H1 (cell line): ENCODE results near the gene KCNMA1. TPM values are rescaled to one million over a fixed set of nuclear protein-coding genes. Genes with fewer than 3 reads are reported as not detected.

Experiments
- CTCF ChIA-PET: fragments of 300-600 bp; sonication (Branson Sonifier 250); formaldehyde crosslinking; loops from one replicate; lab custom pipeline; 2021; ENCODE audit not compliant: partially characterized antibody; lab: Charles Lee
- POLR2A ChIA-PET: fragments of 300-600 bp; sonication (Branson Sonifier 250); formaldehyde crosslinking; loops from one replicate; lab custom pipeline; 2021; ENCODE audit warnings: inconsistent platforms; ENCODE audit not compliant: partially characterized antibody; lab: Charles Lee
- DNase-seq, 2 experiments: peaks; one replicate each; pipeline versions ENCODE4 v3.0.0 to v3.0.0-alpha.2; 2010 to 2022; ENCODE audit warnings: low spot score in 2 of 2, low read depth in 1 of 2, mixed read lengths in 1 of 2
- FAIRE-seq: peaks from 2 replicates; lab custom pipeline; 2011; peaks lifted over from hg19 to GRCh38; lab: Jason Lieb, UNC
- H2AFZ ChIP-seq: 2 replicates; pipeline ENCODE4 v1.8.1; 2012; ENCODE audit warnings: low read length, inconsistent platforms
- H2AK5ac ChIP-seq: 2 replicates; pipeline ENCODE4 v1.6.1; 2013; ENCODE audit warnings: low read depth, low read length
- H2BK120ac ChIP-seq: replicated peaks from 2 replicates; pipeline ENCODE3; 2013; ENCODE audit warnings: low read depth, low read length, inconsistent platforms
- H2BK12ac ChIP-seq: 2 replicates; pipeline ENCODE4 v1.6.1; 2013; ENCODE audit warnings: low read depth, low read length
- H2BK15ac ChIP-seq: 2 replicates; pipeline ENCODE4 v1.6.1; 2013; ENCODE audit warnings: low read length
- H2BK20ac ChIP-seq: 2 replicates; pipeline ENCODE4 v1.6.1; 2013; ENCODE audit warnings: low read length
- H2BK5ac ChIP-seq: 2 replicates; pipeline ENCODE4 v1.6.1; 2013; ENCODE audit warnings: low read depth, low read length
- H3K14ac ChIP-seq: 2 replicates; pipeline ENCODE4 v1.6.1; 2013; ENCODE audit warnings: inconsistent platforms; ENCODE audit not compliant: insufficient read length
- H3K18ac ChIP-seq: 2 replicates; pipeline ENCODE4 v1.6.1; 2013; ENCODE audit warnings: low read length; ENCODE audit errors: extremely low read depth
- H3K23ac ChIP-seq: 2 replicates; pipeline ENCODE4 v1.6.1; 2013; ENCODE audit warnings: inconsistent platforms; ENCODE audit not compliant: insufficient read length
- H3K23me2 ChIP-seq: 2 replicates; pipeline ENCODE4 v1.6.1; 2013; ENCODE audit warnings: low read depth, low read length
- H3K27ac ChIP-seq: 2 replicates; pipeline ENCODE4 v1.6.1; 2011; ENCODE audit warnings: low read depth, low read length, inconsistent platforms
- H3K27me3 ChIP-seq, 4 experiments: replicated peaks in 1 of 4; 1 replicate in 1 of 4; 2 replicates in 3 of 4; pipeline versions ENCODE4 v1.6.1 to v1.8.1; 2011 to 2013; ENCODE audit warnings: low read length in 3 of 4, mild to moderate bottlenecking in 3 of 4, inconsistent platforms in 2 of 4, mixed read lengths in 2 of 4, moderate library complexity in 1 of 4; ENCODE audit not compliant: control insufficient read depth in 3 of 4, insufficient read depth in 3 of 4; ENCODE audit errors: extremely low read depth in 1 of 4
- H3K36me3 ChIP-seq, 4 experiments: 2 replicates each; pipeline versions ENCODE4 v1.6.1 to v1.8.1; 2011 to 2013; ENCODE audit warnings: mild to moderate bottlenecking in 4 of 4, low read length in 3 of 4, moderate library complexity in 2 of 4, control low read depth in 1 of 4, inconsistent platforms in 1 of 4; ENCODE audit not compliant: insufficient read depth in 4 of 4, control insufficient read depth in 2 of 4
- H3K4ac ChIP-seq: replicated peaks from 2 replicates; pipeline ENCODE3; 2013; ENCODE audit warnings: low read length, low read depth, mixed read lengths, inconsistent platforms; ENCODE audit not compliant: insufficient read length
- H3K4me1 ChIP-seq, 4 experiments: replicated peaks in 1 of 4; 1 replicate in 1 of 4; 2 replicates in 3 of 4; pipeline versions ENCODE4 v1.6.1 to v1.8.1; 2011 to 2013; ENCODE audit warnings: low read length in 3 of 4, inconsistent platforms in 2 of 4, mixed read lengths in 1 of 4; ENCODE audit not compliant: insufficient read depth in 4 of 4, control insufficient read depth in 3 of 4
- H3K4me2 ChIP-seq, 2 experiments: 2 replicates each; pipeline versions ENCODE4 v1.6.1 to v1.8.1; 2011 to 2013; ENCODE audit warnings: low read depth in 2 of 2, low read length in 2 of 2, control low read depth in 1 of 2, inconsistent platforms in 1 of 2, mild to moderate bottlenecking in 1 of 2; ENCODE audit not compliant: insufficient read depth in 1 of 2
- H3K4me3 ChIP-seq, 4 experiments: fragments of 200-600, 300-600 bp in 1 of 4; sonication (generic), shearing (Covaris generic), sonication (Bioruptor Twin) in 1 of 4; 2 replicates each; pipeline versions ENCODE4 v1.5.1 to v1.8.1; 2011 to 2016; ENCODE audit warnings: low read length in 4 of 4, low read depth in 3 of 4, control low read depth in 2 of 4, inconsistent platforms in 2 of 4, mild to moderate bottlenecking in 2 of 4, mixed read lengths in 1 of 4, moderate library complexity in 1 of 4; ENCODE audit not compliant: insufficient read depth in 2 of 4; ENCODE audit errors: extremely low read depth in 1 of 4
- H3K56ac ChIP-seq: replicated peaks from 2 replicates; pipeline ENCODE3; 2013; ENCODE audit warnings: low read depth, mild to moderate bottlenecking, mixed read lengths, low read length, inconsistent platforms; ENCODE audit not compliant: insufficient read length
- H3K79me1 ChIP-seq: 2 replicates; pipeline ENCODE4 v1.6.1; 2013; ENCODE audit warnings: low read depth, low read length, control low read depth
- H3K79me2 ChIP-seq, 2 experiments: 2 replicates each; pipeline versions ENCODE4 v1.6.1 to v1.8.1; 2012 to 2013; ENCODE audit warnings: low read length in 2 of 2, mild to moderate bottlenecking in 2 of 2, inconsistent platforms in 1 of 2; ENCODE audit not compliant: insufficient read depth in 2 of 2, control insufficient read depth in 1 of 2
- H3K9ac ChIP-seq, 4 experiments: replicated peaks in 1 of 4; 1 replicate in 1 of 4; 2 replicates in 3 of 4; pipeline versions ENCODE4 v1.6.1 to v1.8.1; 2011 to 2013; ENCODE audit warnings: low read depth in 3 of 4, low read length in 3 of 4, control low read depth in 2 of 4, mild to moderate bottlenecking in 2 of 4, moderate library complexity in 2 of 4, inconsistent platforms in 1 of 4; ENCODE audit errors: extremely low read depth in 1 of 4
- H3K9me3 ChIP-seq, 2 experiments: 2 replicates each; pipeline versions ENCODE4 v1.6.1 to v1.8.1; 2012 to 2013; ENCODE audit warnings: mild to moderate bottlenecking in 2 of 2, moderate library complexity in 2 of 2, control low read depth in 1 of 2, inconsistent platforms in 1 of 2, low read depth in 1 of 2, low read length in 1 of 2, mixed read lengths in 1 of 2; ENCODE audit not compliant: insufficient read depth in 2 of 2
- H4K20me1 ChIP-seq, 2 experiments: replicated peaks in 1 of 2; 2 replicates each; pipeline versions ENCODE3 to v1.8.1; 2011 to 2013; ENCODE audit warnings: inconsistent platforms in 2 of 2, low read length in 2 of 2, mild to moderate bottlenecking in 1 of 2; ENCODE audit not compliant: insufficient read depth in 2 of 2, control insufficient read depth in 1 of 2
- H4K5ac ChIP-seq: 2 replicates; pipeline ENCODE4 v1.6.1; 2013; ENCODE audit warnings: low read length, low read depth, mixed read lengths, inconsistent platforms; ENCODE audit not compliant: insufficient read length
- H4K8ac ChIP-seq: 2 replicates; pipeline ENCODE4 v1.8.0; 2013; ENCODE audit warnings: mild to moderate bottlenecking, moderate library complexity, low read length, inconsistent platforms; ENCODE audit not compliant: insufficient read depth; ENCODE audit errors: extremely low read depth
- H4K91ac ChIP-seq: replicated peaks from 2 replicates; pipeline ENCODE3; 2013; ENCODE audit warnings: low read length, mixed read lengths, inconsistent platforms; ENCODE audit not compliant: insufficient read length
- EP300 ChIP-seq, 2 experiments: IDR thresholded peaks; 1 replicate in 1 of 2; 2 replicates in 1 of 2; pipeline ENCODE4 v1.6.1; 2011 to 2012; ENCODE audit warnings: low read depth in 2 of 2, low read length in 2 of 2, mild to moderate bottlenecking in 2 of 2, borderline replicate concordance in 1 of 2, inconsistent platforms in 1 of 2, moderate library complexity in 1 of 2
- JUN ChIP-seq: IDR thresholded peaks from 2 replicates; pipeline ENCODE4 v1.6.1; 2011; ENCODE audit warnings: low read depth, mild to moderate bottlenecking, improper control_type of control experiment, low read length
- SP2 ChIP-seq: IDR thresholded peaks from 2 replicates; pipeline ENCODE4 v1.6.1; 2012; ENCODE audit warnings: mild to moderate bottlenecking, low read length, inconsistent platforms
- WGBS, 2 experiments: shearing (Covaris generic) in 1 of 2; methylation state at CpG; one replicate each; pipeline versions ENCODE4 v1.1.6 to v1.1.7; 2013 to 2015; ENCODE audit warnings: low lambda C conversion rate in 2 of 2, mixed read lengths in 2 of 2, inconsistent platforms in 1 of 2, low coverage in 1 of 2, missing lambda C conversion rate in 1 of 2; ENCODE audit not compliant: insufficient replicate concordance in 2 of 2, insufficient coverage in 1 of 2, insufficient read length in 1 of 2; ENCODE audit errors: extremely low coverage in 1 of 2, missing lambda C conversion rate in 1 of 2; 5-methylcytosine and 5-hydroxymethylcytosine counted together
- polyA plus RNA-seq, 7 experiments: library from polyadenylated mRNA; depleted of rRNA in 3 of 7; stranded (reverse) in 5 of 7; unstranded in 2 of 7; fragments of >200 nt in 5 of 7; fragments of 200-250 nt in 2 of 7; gene quantifications; 1 replicate in 5 of 7; 2 replicates in 1 of 7; 4 replicates in 1 of 7; pipeline versions ENCODE4 v1.2.1 to v1.2.3, GENCODE V29; 2011 to 2013; ENCODE audit warnings: missing spikeins in 2 of 7, mixed read lengths in 2 of 7
- total RNA-seq: library from RNA; stranded (reverse); fragmentation: NEBNext Ultra II Directional; extraction: Animal tissue kit (Norgen Biotek cat#: 25700); gene quantifications from 2 replicates; pipeline ENCODE4 v1.2.1, GENCODE V29; 2021
- TF ChIP-seq, protein P1 (sequence below): IDR thresholded peaks from 2 replicates; pipeline ENCODE4 v1.6.1; 2011; ENCODE audit warnings: low read length, improper control_type of control experiment

Gene KCNMA1
- total and polyA plus RNA-seq, 2 of the 8 experiments (the other 6 are each of a cell fraction or from before 2014, with no cell fraction given), result 10.2 to 11.1 TPM

DNA sequence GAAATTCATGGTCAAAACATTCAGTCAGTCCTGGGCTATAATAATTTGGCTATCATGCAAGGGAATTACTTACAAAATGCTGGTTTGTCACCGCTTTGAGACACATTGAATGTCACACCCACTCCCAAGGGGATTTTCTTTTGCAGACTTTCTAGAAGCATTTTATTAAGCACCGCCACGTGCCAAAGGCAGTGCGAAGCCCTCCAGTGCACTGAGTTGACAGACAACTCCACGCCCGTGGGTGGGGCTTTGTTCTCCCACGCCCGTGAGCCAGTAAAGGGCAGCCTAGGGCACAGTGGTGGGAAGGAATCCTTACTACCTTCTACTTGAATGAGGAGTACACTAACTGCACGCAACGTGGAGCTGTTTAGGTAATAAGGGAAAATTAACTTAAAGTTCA is 515.8 kb downstream of the KCNMA1 start:
- Histone ChIP-seq H2BK120ac (no peak overlapping the region), H3K27ac (no peak overlapping the region), H3K23me2 (no peaks in the 10 kb centered on the region), H3K56ac (no peak overlapping the region), H3K79me2 (no peaks in the 10 kb centered on the region), H3K14ac (no peak overlapping the region), H3K79me1 (no peaks in the 10 kb centered on the region), H2BK12ac (no peak overlapping the region), H4K8ac (no peak overlapping the region), H3K27me3 (no peaks in the 10 kb centered on the region), H2BK20ac (no peak overlapping the region), H4K5ac (no peak overlapping the region), H3K23ac (no peak overlapping the region), H2BK15ac (no peak overlapping the region)
- POLR2A ChIA-PET, result no interaction called here
- WGBS, 2 experiments, result 92% methylated on average over 10 of the region's 10 CpGs; no CpG with 5 or more reads in 1 of the 2 experiments
- DNase-seq, result no peak
- TF ChIP-seq SP2, result no peak
- TF ChIP-seq, protein P1, sequence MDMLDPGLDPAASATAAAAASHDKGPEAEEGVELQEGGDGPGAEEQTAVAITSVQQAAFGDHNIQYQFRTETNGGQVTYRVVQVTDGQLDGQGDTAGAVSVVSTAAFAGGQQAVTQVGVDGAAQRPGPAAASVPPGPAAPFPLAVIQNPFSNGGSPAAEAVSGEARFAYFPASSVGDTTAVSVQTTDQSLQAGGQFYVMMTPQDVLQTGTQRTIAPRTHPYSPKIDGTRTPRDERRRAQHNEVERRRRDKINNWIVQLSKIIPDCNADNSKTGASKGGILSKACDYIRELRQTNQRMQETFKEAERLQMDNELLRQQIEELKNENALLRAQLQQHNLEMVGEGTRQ, result no peak
- TF ChIP-seq JUN, result no peak
- TF ChIP-seq EP300 (IDR thresholded peaks at IDR 0.05; ENCODE audit: borderline replicate concordance in 1 of 2, low read depth in 2 of 2, low read length in 2 of 2), result no peak
- TF ChIP-seq, all 59 proteins: peak for 0
- no peak overlapping the region for H3K4me2 ChIP-seq
- no peaks in the 10 kb centered on the region for H3K9me3 ChIP-seq
- CTCF ChIA-PET, result no interaction called here
- no peak overlapping the region for H3K9ac ChIP-seq
- FAIRE-seq, result no peak
- no peak overlapping the region for H3K4ac ChIP-seq
- H3K4me3 ChIP-seq, result no peak overlapping the region
- no peak overlapping the region for H4K91ac ChIP-seq
- H2BK5ac ChIP-seq, result no peak overlapping the region
- no peak overlapping the region for H3K18ac ChIP-seq
- no peaks in the 10 kb centered on the region for H4K20me1 ChIP-seq
- no peaks in the 10 kb centered on the region for H3K36me3 ChIP-seq
- no peak overlapping the region for H2AFZ ChIP-seq
- H3K4me1 ChIP-seq, result no peaks in the 10 kb centered on the region
- no peak overlapping the region for H2AK5ac ChIP-seq
